PC-3 (cell line): Measurements from ENCODE around the gene BLCAP. TPM values are rescaled to one million over a fixed set of nuclear protein-coding genes. Genes with fewer than 3 reads are reported as not detected.

ENCODE experiments used
- ATAC-seq: fragments of 200-7000 bp; cut with Tn5 transposase; 2 replicates; pipeline ENCODE4 v1.9.1; 2020; ENCODE audit warnings: mild to moderate bottlenecking, moderate library complexity
- BruUV-seq: library from RNA; stranded (reverse); fragments of 400-500 nt; replicated peaks from 2 replicates; lab custom pipeline; 2021; lab: Mats Ljungman, UMichigan
- CTCF ChIA-PET: fragments of 300-600 bp; sonication (Branson Sonifier 250); formaldehyde crosslinking; loops from one replicate; lab custom pipeline; 2022; ENCODE audit warnings: antibody characterized with exemption; lab: Charles Lee
- POLR2A ChIA-PET: fragments of 300-600 bp; sonication (Branson Sonifier 250); formaldehyde crosslinking; loops from one replicate; lab custom pipeline; 2022; ENCODE audit warnings: antibody characterized with exemption; ENCODE audit not compliant: unreplicated experiment; lab: Charles Lee
- DNase-seq: peaks from one replicate; pipeline ENCODE4 v3.0.0-alpha.2; 2015
- H2AFZ ChIP-seq: fragments of 300-600 bp; sonication (generic); 2 replicates; pipeline ENCODE4 v1.6.0; 2016; ENCODE audit warnings: antibody characterized with exemption, low read length
- H3F3A ChIP-seq: fragments of 300-600 bp; sonication (generic); one replicate; pipeline ENCODE4 v1.6.0; 2017; ENCODE audit warnings: antibody characterized with exemption, low read length, control low read depth, mild to moderate bottlenecking; ENCODE audit not compliant: unreplicated experiment
- H3K27ac ChIP-seq: fragments of 300-600 bp; sonication (generic); 2 replicates; pipeline ENCODE4 v1.5.1; 2016; ENCODE audit warnings: mild to moderate bottlenecking, low read length
- H3K27me3 ChIP-seq: fragments of 300-600 bp; sonication (generic); 2 replicates; pipeline ENCODE4 v1.6.1; 2016; ENCODE audit warnings: low read length, mixed read lengths
- H3K36me3 ChIP-seq: fragments of 300-600 bp; sonication (generic); 2 replicates; pipeline ENCODE4 v1.6.1; 2016; ENCODE audit warnings: low read depth, mixed run types, low read length, mixed read lengths
- H3K4me1 ChIP-seq: fragments of 300-600 bp; sonication (generic); 2 replicates; pipeline ENCODE4 v1.5.1; 2016; ENCODE audit warnings: low read length; ENCODE audit not compliant: insufficient read depth
- H3K4me2 ChIP-seq: fragments of 300-600 bp; sonication (generic); 2 replicates; pipeline ENCODE4 v1.6.0; 2016; ENCODE audit warnings: low read length
- H3K4me3 ChIP-seq: fragments of 300-600 bp; sonication (generic); 2 replicates; pipeline ENCODE4 v1.5.1; 2016; ENCODE audit warnings: mild to moderate bottlenecking, low read length, mixed read lengths
- H3K79me2 ChIP-seq: fragments of 300-600 bp; sonication (generic); 2 replicates; pipeline ENCODE4 v1.6.1; 2017; ENCODE audit warnings: low read length, mixed read lengths
- H3K9ac ChIP-seq: fragments of 300-600 bp; sonication (generic); 2 replicates; pipeline ENCODE4 v1.6.0; 2016; ENCODE audit warnings: mild to moderate bottlenecking, low read length
- H3K9me2 ChIP-seq: fragments of 300-600 bp; sonication (generic); replicated peaks from 2 replicates; pipeline ENCODE4 v1.6.1; 2016; ENCODE audit warnings: mixed run types, low read length, mixed read lengths
- H3K9me3 ChIP-seq: fragments of 300-600 bp; sonication (generic); 2 replicates; pipeline ENCODE4 v1.6.1; 2016; ENCODE audit warnings: low read length, mixed read lengths
- H4K20me1 ChIP-seq: fragments of 300-600 bp; sonication (generic); 2 replicates; pipeline ENCODE4 v1.6.1; 2016; ENCODE audit warnings: low read length, mixed read lengths
- EZH2 ChIP-seq: fragments of 300-600 bp; sonication (generic); IDR thresholded peaks from one replicate; pipeline ENCODE4 v1.6.1; 2017; ENCODE audit warnings: antibody characterized with exemption, mild to moderate bottlenecking, low read length; ENCODE audit not compliant: unreplicated experiment
- EZH2phosphoT487 ChIP-seq: fragments of 300-600 bp; sonication (generic); IDR thresholded peaks from 2 replicates; pipeline ENCODE4 v1.6.1; 2018; ENCODE audit warnings: mild to moderate bottlenecking, antibody characterized with exemption, low read length, borderline replicate concordance
- intact Hi-C: fragments of 100-400 bp; cut with micrococcal nuclease; formaldehyde crosslinking; loops from 2 replicates; pipeline ENCODE4 v1.9.0; 2023
- total RNA-seq: library from RNA; depleted of rRNA; stranded (reverse); fragments of >200 nt; gene quantifications from 2 replicates; pipeline ENCODE4 v1.2.3, GENCODE V29; 2014
- TF ChIP-seq, protein P1 (sequence below): fragments of 300-600 bp; sonication (generic); conservative IDR thresholded peaks from 2 replicates; pipeline ENCODE4 v1.5.1; 2017; ENCODE audit warnings: antibody characterized with exemption, low read depth, mild to moderate bottlenecking, low read length

The BLCAP gene
- total RNA-seq, 1 experiment from 2014 or later = 100 TPM

DNA sequence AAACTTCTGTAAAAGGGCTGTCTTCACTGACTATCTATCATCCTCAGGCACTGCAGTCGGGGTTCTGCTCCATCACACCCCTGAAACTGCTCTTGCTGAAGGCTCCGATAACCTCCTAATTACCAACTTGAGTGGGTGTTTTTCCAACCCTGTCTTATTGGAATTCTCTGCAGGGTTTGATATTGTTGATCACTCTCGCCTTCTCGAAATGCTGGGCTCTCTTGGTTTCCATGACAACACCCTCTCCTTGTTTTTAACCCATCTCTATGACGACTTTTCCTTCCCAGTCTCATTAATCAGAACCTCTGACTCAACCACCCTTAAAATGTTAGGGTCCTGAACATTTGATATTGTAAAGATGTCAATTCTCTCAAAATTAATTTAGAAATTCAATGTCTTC, 46.1 kb downstream of the BLCAP start:
- POLR2A ChIA-PET = no interaction called here
- Histone ChIP-seq H3K4me2 (no peak overlapping the region), H3F3A (no peaks in the 10 kb centered on the region), H3K27me3 (peaks cover 40% of the 10 kb centered on the region; the same call in 1 of the 2 replicates), H3K79me2 (no peaks in the 10 kb centered on the region), H3K27ac (no peak overlapping the region), H3K4me3 (no peak overlapping the region), H3K9me2 (no peaks in the 10 kb centered on the region), H3K4me1 (no peaks in the 10 kb centered on the region), H3K9ac (no peak overlapping the region), H3K36me3 (no peaks in the 10 kb centered on the region), H3K9me3 (no peaks in the 10 kb centered on the region), H4K20me1 (no peaks in the 10 kb centered on the region), H2AFZ (no peak overlapping the region)
- TF ChIP-seq, protein P1, sequence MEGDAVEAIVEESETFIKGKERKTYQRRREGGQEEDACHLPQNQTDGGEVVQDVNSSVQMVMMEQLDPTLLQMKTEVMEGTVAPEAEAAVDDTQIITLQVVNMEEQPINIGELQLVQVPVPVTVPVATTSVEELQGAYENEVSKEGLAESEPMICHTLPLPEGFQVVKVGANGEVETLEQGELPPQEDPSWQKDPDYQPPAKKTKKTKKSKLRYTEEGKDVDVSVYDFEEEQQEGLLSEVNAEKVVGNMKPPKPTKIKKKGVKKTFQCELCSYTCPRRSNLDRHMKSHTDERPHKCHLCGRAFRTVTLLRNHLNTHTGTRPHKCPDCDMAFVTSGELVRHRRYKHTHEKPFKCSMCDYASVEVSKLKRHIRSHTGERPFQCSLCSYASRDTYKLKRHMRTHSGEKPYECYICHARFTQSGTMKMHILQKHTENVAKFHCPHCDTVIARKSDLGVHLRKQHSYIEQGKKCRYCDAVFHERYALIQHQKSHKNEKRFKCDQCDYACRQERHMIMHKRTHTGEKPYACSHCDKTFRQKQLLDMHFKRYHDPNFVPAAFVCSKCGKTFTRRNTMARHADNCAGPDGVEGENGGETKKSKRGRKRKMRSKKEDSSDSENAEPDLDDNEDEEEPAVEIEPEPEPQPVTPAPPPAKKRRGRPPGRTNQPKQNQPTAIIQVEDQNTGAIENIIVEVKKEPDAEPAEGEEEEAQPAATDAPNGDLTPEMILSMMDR = no peak
- TF ChIP-seq EZH2phosphoT487 = no peak
- TF ChIP-seq EZH2 = no peak
- ATAC-seq (no peak), DNase-seq (no peak)
- CTCF ChIA-PET = no interaction called here
- no TSS peak for BruUV-seq
- intact Hi-C loops = no loop called here

DNA sequence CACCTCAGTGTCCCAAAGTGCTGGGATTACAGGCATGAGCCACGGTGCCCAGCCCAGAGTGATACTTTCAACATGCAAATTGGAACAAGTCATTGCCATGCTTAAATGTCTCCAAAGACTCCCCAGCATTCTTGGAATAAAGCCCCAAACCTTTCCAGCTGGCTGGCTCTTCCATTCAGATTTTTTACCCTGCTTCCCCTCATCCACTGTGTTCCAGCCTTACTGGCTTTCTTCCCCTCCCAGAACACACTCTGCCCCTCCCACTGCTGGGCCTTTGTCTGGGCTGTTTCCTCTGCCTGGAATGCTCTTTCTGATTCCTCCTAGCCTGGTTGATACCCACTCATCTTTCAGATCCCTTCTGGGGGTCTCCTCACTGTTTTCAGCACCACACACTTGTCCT, 46.8 kb downstream of the BLCAP start:
- POLR2A ChIA-PET = no interaction called here
- Histone ChIP-seq H3K27ac (no peak overlapping the region), H3K4me3 (no peak overlapping the region), H3K27me3 (peaks cover 40% of the 10 kb centered on the region; the same call in 1 of the 2 replicates), H3F3A (no peaks in the 10 kb centered on the region), H3K79me2 (no peaks in the 10 kb centered on the region), H2AFZ (no peak overlapping the region), H4K20me1 (no peaks in the 10 kb centered on the region), H3K4me2 (no peak overlapping the region), H3K9ac (no peak overlapping the region), H3K36me3 (no peaks in the 10 kb centered on the region), H3K9me3 (no peaks in the 10 kb centered on the region), H3K9me2 (no peaks in the 10 kb centered on the region), H3K4me1 (no peaks in the 10 kb centered on the region)
- BruUV-seq = no TSS peak
- TF ChIP-seq EZH2 (no peak), EZH2phosphoT487 (no peak)
- TF ChIP-seq, protein P1 = no peak
- intact Hi-C loops = no loop called here
- ATAC-seq (no peak), DNase-seq (no peak)
- CTCF ChIA-PET = no interaction called here

DNA sequence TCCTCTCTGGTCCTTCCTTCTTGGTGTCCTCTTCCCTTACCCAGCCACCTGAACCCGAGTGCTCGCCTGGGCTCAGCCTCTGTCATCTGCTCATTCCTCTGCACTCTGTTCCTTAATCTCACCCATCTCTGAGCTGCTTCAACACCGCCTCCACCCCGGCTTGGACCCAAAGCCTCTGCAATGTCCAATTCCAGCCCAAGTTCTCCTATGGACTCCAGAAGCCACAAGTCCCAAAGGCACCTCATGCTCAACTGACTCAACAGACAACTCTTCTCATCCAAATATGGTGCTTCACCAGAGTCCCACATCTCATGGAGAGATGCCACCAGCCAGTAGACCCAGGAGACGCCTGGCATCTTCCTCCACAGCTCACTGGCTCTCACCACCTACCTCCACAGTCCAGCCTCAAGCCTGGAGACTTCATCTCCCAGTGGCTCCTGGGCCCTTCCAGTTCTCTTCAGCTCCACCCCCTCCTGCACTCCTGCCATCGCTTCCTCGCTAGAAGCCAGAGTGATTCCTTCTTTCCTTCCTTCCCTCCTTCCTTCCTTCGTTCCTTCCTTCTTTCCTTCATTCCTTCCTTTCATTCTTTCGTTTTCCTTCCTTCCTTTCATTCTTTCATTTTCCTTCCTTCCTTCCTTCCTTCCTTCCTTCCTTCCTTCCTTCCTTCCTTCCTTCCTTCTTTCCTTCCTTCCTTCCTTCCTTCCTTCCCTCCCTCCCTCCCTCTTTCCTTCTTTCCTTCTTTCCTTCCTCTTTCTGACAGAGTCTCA, 47.6 kb downstream of the BLCAP start:
- Histone ChIP-seq H3K9ac (no peak overlapping the region), H3K27me3 (peaks cover 46% of the 10 kb centered on the region), H2AFZ (no peak overlapping the region), H3K79me2 (no peaks in the 10 kb centered on the region), H3K4me2 (no peak overlapping the region), H3K4me3 (no peak overlapping the region), H4K20me1 (no peaks in the 10 kb centered on the region), H3F3A (no peaks in the 10 kb centered on the region), H3K36me3 (no peaks in the 10 kb centered on the region), H3K9me3 (no peaks in the 10 kb centered on the region), H3K4me1 (no peaks in the 10 kb centered on the region), H3K9me2 (no peaks in the 10 kb centered on the region), H3K27ac (no peak overlapping the region)
- no TSS peak for BruUV-seq
- ATAC-seq (no peak), DNase-seq (no peak)
- intact Hi-C loops = no loop called here
- CTCF ChIA-PET = no interaction called here
- POLR2A ChIA-PET = no interaction called here
- TF ChIP-seq, protein P1 = no peak
- TF ChIP-seq EZH2phosphoT487 = no peak
- no peak for TF ChIP-seq EZH2
